PC-9 (cell line): ENCODE measurements around the gene REV3L.

Experiments
- CTCF ChIP-seq: fragments of 200-600 bp; sonication (generic); conservative IDR thresholded peaks from 2 replicates; pipeline ENCODE4 v1.6.1; 2017; ENCODE audit warnings: mixed run types, antibody characterized with exemption, mild to moderate bottlenecking, moderate library complexity
- EZH2 ChIP-seq: fragments of 200-600 bp; sonication (generic); IDR thresholded peaks from 2 replicates; pipeline ENCODE4 v1.8.0; 2017; ENCODE audit warnings: antibody characterized with exemption, low read depth

- TF ChIP-seq CTCF: no peak
- TF ChIP-seq EZH2: no peak
These were observed 48.2 kb upstream of the REV3L start for GRCh38 chr6:111531185-111531584.
